GOT3 (cell line): ENCODE measurements around the gene BICRA.
"Not testable (repeated sequence)": the region's sequence is repeated elsewhere in the genome, so short reads cannot be mapped to it uniquely, and the experiment has no call there.

Experiments used
- DNase-seq: peaks from one replicate; lab custom pipeline; 2025; ENCODE audit warnings: mixed read lengths; lab: John Stamatoyannopoulos, UW

The BICRA gene

DNA sequence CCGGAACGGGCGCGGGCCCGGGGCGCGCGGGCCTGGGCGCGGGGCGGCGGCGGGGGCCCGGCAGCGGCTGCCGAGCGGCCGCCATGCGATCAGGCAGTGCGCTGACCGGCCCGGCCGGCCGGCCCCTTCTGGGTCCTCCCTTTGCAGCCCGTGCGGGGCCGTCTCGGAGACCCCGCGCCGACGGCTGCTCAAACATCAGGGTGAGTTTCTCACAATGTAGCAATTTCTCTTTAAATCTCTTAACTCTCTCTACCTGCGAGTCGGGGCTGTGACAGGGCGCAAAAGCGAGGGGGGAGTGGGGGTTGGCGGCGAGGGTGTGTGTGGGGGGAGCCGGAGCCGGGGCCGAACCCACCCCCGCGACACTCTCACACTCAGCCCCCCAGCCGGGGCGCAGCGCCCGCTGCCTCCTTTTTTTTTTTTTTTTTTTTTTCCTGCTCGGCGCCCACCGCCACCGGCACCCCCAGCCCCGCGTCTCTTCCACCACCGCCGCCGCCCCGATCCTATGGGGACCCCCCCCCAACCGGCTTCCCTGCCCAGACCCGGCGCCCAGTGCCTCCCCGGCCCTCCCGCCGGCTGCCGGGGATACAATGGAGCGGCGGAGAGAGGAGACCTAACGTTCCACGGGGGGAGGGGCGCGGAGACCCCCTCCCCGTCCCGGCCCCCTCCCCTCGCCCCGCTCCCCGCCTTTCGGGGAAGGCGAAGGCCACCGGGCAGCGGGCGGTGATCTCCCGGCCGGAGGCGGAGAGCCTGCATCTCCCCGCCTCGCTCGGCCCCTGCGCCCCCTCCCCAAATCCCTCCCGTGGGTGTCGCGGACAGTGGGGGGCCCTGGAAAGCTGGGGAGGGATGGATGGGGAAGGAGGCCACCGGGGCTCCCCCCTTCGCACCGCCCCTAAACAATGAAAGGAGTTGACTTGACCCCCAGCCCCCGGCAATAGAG lies at the start of gene BICRA:
BICRA (plus strand) TSS at position 166 of the 937 bp plus-strand sequence. CDS start 64,441 bp downstream, outside the sequence.
- peak; percentile 23 for DNase-seq

- no peak for DNase-seq
Measured at GRCh38 chr19:47560999-47561398, 47.9 kb upstream of the BICRA start.

DNA sequence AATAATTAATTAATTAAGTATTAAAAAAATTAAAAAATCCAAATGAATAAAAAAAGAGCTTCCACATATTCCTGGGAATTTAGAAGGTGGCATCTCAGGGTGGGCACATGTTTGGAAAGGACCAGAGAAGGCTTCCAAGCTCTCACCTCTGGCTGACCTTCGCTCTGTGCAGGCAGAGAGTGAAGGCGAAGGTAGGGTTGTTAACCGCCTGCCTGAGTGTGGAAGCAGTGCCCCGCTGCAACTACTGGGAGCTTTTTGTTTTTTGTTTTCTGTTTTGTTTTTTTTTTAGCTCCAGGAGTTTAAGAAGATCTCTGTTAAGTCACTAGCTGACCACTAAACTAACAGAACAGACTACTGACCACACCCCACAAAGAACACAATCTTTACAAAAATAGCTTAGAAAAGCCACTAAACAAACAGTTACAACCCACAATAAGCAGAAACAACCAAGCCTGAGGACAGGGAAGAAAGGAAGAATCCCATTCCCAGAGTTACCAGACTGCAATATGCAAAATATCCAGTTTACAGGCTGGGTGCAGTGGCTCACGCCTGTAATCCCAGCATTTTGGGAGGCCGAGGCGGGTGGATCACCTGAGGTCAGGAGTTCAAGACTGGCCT lies 47.4 kb upstream of the BICRA start:
- DNase-seq, result no peak

DNA sequence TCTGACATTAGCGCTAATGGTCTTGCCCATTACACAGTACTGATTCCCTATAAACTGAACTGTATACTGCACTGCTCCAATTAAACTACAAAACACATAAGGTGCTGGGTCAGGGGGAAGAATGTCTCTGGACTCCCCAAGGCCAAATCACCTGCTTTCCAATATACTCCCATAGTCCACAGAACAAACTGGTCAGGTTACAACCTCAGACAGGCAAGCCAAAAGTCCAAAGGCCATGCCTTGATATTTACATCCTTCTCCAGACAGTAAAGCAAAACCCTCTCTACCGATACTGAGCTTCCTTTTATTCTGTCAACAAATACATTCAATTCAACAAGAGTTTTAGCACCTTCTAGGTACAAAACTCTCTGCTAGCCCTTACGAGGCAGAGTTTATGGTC lies 44.9 kb upstream of the BICRA start:
- DNase-seq, result no peak

DNA sequence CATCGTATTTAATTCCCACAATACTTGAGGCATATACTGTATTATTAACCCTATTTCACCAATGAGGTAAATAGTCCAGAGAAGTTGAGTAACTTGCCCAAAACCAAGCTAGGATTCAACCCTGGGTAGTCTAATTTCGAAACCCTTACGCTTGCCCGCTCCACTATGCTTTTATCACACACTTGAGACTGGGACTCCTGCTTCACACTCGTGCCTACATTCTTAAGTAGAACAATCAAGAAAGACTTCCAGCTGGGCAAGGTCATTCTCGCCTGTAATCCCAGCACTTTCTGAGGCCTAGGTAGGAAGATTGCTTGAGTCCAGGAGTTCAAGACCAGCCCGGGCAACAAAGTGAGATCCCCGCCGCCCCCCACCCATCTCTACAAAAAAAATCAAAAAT lies 39.6 kb upstream of the BICRA start:
- DNase-seq, result no peak

- no peak for DNase-seq
Measured at GRCh38 chr19:47572635-47573034, 36.3 kb upstream of the BICRA start.

DNA sequence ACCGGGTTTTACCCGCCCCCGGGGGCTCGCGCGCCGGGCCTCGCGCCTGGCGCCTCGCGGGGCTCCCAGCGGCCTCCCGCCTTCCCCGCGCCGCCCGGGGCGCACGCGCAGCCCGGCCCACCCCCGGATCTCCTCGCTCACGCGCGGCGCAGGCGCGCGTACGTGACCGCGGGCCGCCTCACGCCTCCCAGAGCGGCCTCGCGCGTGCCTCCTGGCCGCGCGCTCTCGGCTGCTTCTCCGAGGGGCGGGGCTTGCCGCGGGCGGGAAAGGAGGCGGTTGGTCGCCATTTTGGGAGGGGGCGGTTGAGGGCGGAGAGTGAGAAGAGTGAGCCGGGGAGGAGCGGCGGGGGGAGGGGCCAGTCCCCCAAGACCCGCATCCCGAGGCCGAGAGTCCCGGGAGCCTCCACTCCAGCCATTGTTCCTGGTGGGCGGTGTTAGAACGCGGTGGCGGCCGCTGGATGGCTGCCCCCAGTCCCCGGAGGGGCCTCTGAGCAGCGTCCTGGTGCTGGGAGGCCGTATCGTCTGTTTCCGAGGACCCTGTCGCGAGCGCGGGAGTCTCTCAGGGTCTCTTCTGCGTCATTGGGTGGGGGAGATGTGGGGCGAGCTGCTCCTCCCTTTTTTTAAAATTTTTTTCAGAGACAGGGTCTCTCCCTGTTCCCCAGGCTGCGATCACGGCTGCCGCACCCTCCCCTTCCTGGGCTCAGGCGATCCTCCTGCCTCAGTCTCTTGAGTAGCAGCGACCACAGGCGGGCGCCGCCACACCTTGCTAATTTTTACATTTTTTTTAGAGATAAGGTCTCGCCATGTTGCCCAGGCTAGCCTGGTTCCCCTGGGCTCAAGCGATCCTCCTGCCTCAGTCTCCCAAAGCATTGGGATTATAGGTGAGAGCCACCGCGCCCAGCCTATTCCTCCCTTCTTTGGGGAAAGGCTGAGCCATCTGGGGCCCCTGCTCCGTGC lies 35.6 kb upstream of the BICRA start, which contains the start of gene ZNF541:
ZNF541 (minus strand) TSS at position 78 of the 956 bp plus-strand sequence. CDS start 17,292 bp downstream, outside the sequence.
- no peak for DNase-seq

- DNase-seq, result no peak
Measured at GRCh38 chr19:47580397-47580796, 28.5 kb upstream of the BICRA start.

DNA sequence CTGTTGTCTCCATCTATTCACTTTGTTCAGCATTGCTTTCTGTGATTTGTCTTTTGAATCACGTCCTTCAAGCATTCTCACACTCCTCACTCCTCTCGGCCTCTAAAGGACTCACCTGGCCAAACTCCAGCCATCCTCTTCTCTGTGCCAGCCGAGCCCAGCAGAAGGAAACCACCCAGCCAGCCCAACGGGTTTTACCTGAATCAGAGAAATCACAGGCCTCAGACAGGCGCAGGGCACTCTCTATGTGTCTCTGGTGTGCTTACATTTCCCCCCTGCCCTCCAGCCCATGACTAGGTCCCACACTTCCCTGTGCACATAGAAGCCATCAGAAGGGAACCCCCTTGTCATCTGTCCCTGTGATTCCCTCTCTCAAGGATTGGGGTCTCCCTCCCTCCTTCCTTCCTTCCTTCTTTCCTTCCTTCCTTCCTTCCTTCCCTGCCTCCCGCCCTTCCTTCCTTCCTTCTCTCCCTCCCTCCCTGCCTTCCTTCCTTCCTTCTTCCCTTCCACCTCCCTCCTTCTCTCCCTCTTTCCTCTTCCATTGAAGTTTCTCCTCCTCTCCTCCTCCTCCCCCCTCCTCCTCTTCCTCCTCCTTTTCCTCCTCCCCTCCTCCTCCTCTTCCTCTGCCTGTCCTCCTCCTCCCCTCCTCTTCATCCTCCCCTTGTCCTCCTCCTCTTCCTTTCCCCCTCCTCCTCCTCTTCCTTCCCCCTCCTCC lies 27.2 kb upstream of the BICRA start:
- DNase-seq, result no peak

GRCh38 chr19:47582320-47582909 lies 26.5 kb upstream of the BICRA start:
- no peak for DNase-seq

GRCh38 chr19:47583161-47583560 lies 25.8 kb upstream of the BICRA start:
- DNase-seq, result not testable (repeated sequence)

DNA sequence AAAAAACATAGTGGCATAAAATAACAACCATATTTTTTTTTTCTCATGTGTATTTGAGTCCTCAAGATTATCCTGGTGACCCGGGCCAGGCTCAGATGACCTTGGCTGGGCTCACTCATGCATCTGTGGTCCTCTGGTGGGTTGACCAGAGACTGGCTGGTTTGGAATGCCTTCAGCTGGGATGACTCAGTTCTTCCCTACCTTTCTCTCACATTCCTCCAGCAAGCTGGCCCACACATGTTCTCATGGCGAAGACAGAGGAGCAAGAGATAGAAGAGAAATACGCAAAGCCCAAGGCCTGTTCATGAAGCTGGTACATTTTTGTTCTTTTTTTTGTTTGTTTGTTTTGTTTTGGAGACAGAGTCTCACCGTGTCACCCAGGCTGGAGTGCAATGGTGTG lies 21.6 kb upstream of the BICRA start:
- DNase-seq, result no peak

GRCh38 chr19:47589824-47590223 lies 19.1 kb upstream of the BICRA start:
- no peak for DNase-seq

- DNase-seq, result no peak
Measured at GRCh38 chr19:47593860-47594259, 15.1 kb upstream of the BICRA start.

DNA sequence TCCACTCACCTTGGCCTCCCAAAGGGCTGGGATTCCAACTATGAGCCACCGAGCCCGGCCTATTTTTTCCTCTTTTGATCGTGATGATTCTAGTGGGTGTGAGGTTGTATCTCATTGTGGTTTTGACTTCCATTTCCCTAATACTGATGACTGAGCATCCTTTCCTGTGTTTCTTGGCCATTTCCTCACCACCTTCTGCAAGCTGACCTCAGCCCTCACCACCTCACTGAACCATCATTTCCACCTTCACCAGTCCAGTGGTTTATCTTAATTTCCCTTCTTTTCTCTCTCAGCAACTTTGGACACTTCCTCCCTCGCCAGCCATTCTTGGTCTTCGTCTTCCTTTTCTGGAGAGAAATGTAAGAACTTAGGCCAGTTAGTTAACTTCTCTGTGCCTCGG lies 13.0 kb upstream of the BICRA start:
- no peak for DNase-seq

DNA sequence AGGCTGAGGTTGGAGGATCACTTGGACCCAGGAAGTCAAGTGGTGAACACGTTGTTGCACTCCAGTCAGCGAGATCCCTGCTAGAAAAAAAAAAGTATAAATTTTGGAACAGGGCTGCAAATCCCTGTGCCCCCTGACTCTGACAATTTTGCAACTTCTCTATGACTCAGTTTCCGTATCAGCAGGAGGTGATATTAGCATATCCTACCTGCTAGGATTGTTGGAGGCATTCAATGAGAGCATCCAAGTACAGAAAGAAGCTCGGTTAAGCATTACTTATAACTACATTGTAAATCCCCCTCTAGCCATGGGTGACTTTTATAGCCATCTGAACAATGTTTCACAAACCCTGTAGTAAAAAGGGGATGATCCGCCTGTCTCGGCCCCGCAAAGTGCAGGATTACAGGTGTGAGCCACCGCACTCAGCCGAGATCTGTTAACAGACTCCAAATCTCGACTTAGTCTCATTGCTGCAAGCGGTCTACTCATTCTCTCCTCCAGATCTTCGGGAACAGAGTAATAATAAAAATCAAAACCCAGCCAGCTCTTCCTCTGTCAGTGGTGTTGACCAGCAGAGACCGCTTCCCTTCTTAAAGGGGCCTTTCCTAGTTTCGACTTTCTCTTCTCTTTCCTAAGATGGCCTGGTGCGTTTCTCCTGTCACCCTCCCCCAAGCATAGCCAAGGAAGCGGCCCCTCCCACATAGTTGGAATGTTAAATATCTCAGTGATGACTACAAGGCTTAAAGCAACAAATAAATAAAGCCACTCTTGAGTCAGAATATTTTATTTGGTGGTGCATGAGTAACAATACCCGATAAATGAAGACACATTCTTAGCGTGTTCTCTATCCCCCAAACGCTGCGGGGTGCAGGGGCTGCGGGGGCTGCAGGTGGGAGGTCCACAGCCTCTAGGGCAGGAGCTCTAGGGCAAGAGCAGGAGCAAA lies 10.3 kb upstream of the BICRA start:
- peak; percentile 33 for DNase-seq

DNA sequence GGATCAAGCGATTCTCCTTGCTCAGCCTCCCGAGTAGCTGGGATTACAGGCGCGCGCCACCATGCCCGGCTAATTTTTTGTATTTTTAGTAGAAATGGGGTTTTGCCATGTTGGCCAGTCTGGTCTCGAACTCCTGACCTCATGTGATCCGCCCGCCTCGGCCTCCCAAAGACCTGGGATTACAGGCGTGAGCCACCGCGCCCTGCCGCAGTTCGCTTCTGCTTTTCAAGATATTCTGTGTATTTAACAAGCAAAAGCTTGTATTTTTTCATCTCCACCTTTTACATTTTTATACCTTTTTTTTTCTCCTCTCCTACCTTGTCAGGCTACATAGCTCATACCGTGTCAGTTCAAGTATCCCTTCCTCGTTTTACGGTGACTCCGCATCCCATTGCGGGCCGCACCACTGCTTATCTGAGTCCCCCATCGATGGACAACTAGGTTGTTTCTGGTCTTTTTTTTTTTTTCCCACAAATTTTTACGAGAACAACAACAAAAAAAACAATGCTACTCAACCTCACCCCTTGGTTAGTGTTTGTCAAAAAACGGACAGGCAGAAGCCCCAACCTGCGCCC lies 9.2 kb upstream of the BICRA start:
- DNase-seq, result not testable (repeated sequence)

DNA sequence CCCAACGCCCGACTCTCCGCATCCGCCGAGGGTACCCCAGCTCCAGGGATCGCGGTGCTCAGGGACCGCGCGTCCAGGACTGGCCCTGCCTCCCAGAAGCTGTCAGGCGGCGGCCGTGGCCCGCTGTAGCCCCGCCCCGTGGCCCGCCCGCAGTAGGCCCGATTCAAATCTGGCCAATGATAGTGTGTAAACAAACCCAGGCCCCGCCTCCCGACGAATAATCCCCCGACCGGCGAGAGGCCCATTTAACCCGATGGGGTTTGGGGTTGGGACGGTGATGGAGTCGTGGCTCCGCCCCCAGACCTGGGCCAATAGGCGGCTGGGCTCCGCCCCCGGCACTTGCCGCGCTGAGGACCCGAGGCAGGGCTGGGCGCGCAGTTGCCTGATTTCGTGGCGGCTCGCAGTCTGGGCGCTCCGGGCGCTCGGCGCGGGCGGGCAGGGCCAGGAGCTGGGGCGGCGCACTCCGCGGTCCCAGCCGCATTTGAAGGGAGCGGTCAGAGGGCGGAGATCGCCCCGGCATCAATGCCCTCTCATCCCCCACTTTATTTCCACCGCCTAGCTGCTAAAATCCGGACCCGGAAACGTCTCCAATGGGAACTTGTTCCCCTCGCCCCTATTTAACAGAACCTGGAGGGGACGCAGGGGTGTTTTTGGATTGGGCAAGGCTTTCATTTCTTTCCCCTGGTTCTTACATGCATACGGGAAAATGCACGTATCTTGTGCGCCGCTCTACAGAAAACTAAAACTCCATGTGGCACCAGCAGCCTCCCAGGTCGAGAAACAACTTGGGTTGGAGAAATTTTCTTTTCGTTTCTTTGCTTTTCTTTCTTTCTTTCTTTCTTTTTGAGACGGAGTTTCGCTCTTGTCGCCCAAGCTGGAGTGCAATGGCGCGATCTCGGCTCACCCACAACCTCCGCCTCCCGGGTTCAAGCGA lies 8.4 kb upstream of the BICRA start:
- peak; percentile 93 for DNase-seq
